Uterus (tissue), 2 donors: ENCODE data around the gene SLC27A2.

Experiments used
- CTCF ChIP-seq, 4 experiments: fragments of 200-600 bp in 2 of 4; fragments of 450-650 bp in 2 of 4; sonication (generic) in 2 of 4; IDR thresholded peaks; one replicate each; pipeline ENCODE4 v1.5.1; 2016 to 2019; ENCODE audit warnings: antibody characterized with exemption in 4 of 4, mild to moderate bottlenecking in 2 of 4, moderate library complexity in 1 of 4
- POLR2A ChIP-seq, 2 donors: fragments of 450-650 bp; IDR thresholded peaks; one replicate each; pipeline ENCODE4 v1.6.1; 2016; ENCODE audit warnings: antibody characterized with exemption in 2 of 2, mild to moderate bottlenecking in 1 of 2, moderate library complexity in 1 of 2

GRCh38 chr15:50163719-50164410 lies 18.1 kb upstream of the SLC27A2 start:
- TF ChIP-seq CTCF (IDR thresholded peaks at IDR 0.05) (no peak), POLR2A (IDR thresholded peaks at IDR 0.05) (no peak)
